ENCODE measurements around the gene DESI2. TPM values are rescaled to one million over a fixed set of nuclear protein-coding genes. Genes with fewer than 3 reads are reported as not detected.
A peak's percentile ranks its signal among the peaks of the same experiment; 100 is the strongest.

DESI2 gene
- 43.8 TPM for polyA plus RNA-seq (ENCODE audit: insufficient read length)

- DNase-seq (ENCODE audit: low read depth), result peak; percentile 99
Measured at GRCh38 chr1:244652623-244653438, at the start of gene DESI2. TSS of gene DESI2 (plus strand) at chr1:244653126. CDS start at chr1:244653314, 188 bp downstream.

- DNase-seq (ENCODE audit: low read depth), result no peak
Measured at GRCh38 chr1:244603498-244603897, 49.4 kb upstream of the DESI2 start.

GRCh38 chr1:244605835-244606370, 47.0 kb upstream of the DESI2 start:
- no peak for DNase-seq (ENCODE audit: low read depth)

- DNase-seq (ENCODE audit: low read depth), result no peak
Measured at GRCh38 chr1:244614113-244614836, 38.7 kb upstream of the DESI2 start.

GRCh38 chr1:244614879-244615278, 38.0 kb upstream of the DESI2 start:
- DNase-seq (ENCODE audit: low read depth), result no peak

- no peak for DNase-seq (ENCODE audit: low read depth)
Measured at GRCh38 chr1:244615301-244615700, 37.6 kb upstream of the DESI2 start.

GRCh38 chr1:244626709-244627108, 26.2 kb upstream of the DESI2 start:
- DNase-seq (ENCODE audit: low read depth), result no peak

GRCh38 chr1:244628789-244629188, 24.1 kb upstream of the DESI2 start:
- no peak for DNase-seq (ENCODE audit: low read depth)

- DNase-seq (ENCODE audit: low read depth), result no peak
Measured at GRCh38 chr1:244633140-244633539, 19.8 kb upstream of the DESI2 start.

- no peak for DNase-seq (ENCODE audit: low read depth)
Measured at GRCh38 chr1:244634546-244634945, 18.4 kb upstream of the DESI2 start.

- DNase-seq (ENCODE audit: low read depth), result no peak
Measured at GRCh38 chr1:244636488-244637259, 16.3 kb upstream of the DESI2 start.

- DNase-seq (ENCODE audit: low read depth), result no peak
Measured at GRCh38 chr1:244639561-244639960, 13.4 kb upstream of the DESI2 start.

GRCh38 chr1:244640917-244641316, 12.0 kb upstream of the DESI2 start:
- no peak for DNase-seq (ENCODE audit: low read depth)

- DNase-seq (ENCODE audit: low read depth), result no peak
Measured at GRCh38 chr1:244642526-244642925, 10.4 kb upstream of the DESI2 start.

GRCh38 chr1:244642988-244643387, 9.9 kb upstream of the DESI2 start:
- DNase-seq (ENCODE audit: low read depth), result no peak

- no peak for DNase-seq (ENCODE audit: low read depth)
Measured at GRCh38 chr1:244645414-244645813, 7.5 kb upstream of the DESI2 start.

- no peak for DNase-seq (ENCODE audit: low read depth)
Measured at GRCh38 chr1:244645890-244646289, 7.0 kb upstream of the DESI2 start.

GRCh38 chr1:244647819-244648218, 5.1 kb upstream of the DESI2 start:
- no peak for DNase-seq (ENCODE audit: low read depth)

- no peak for DNase-seq (ENCODE audit: low read depth)
Measured at GRCh38 chr1:244651956-244652622, 837 bp upstream of the DESI2 start.

- no peak for DNase-seq (ENCODE audit: low read depth)
Measured at GRCh38 chr1:244653439-244654107, 647 bp downstream of the DESI2 start.
